Measurements from ENCODE around the gene KASH5. TPM values are rescaled to one million over a fixed set of nuclear protein-coding genes. Genes with fewer than 3 reads are reported as not detected.

KASH5 gene
- total and polyA plus RNA-seq, 2 of the 13 experiments (the other 11 are each of a cell fraction or from before 2014, with no cell fraction given), result not detected

- TF ChIP-seq MLXIP (CRISPR knock-in tag; IDR thresholded peaks at IDR 0.05; ENCODE audit: borderline replicate concordance), result no peak
- no peak for TF ChIP-seq ESRRA (CRISPR knock-in tag; IDR thresholded peaks at IDR 0.05; ENCODE audit: low read depth)
- TF ChIP-seq ZNF883 (CRISPR knock-in tag; IDR thresholded peaks at IDR 0.05; ENCODE audit: not compliant biosample characterization), result peak; percentile 69
- no peak for TF ChIP-seq NFRKB (IDR thresholded peaks at IDR 0.05)
- no peak for TF ChIP-seq HOXA7 (CRISPR knock-in tag; IDR thresholded peaks at IDR 0.05)
- no peak for TF ChIP-seq PCBP1 (IDR thresholded peaks at IDR 0.05; ENCODE audit: borderline replicate concordance, low read depth, low read length)
- TF ChIP-seq ELF1 (CRISPR knock-in tag; IDR thresholded peaks at IDR 0.05), result peak; percentile 86
- TF ChIP-seq, protein P1, sequence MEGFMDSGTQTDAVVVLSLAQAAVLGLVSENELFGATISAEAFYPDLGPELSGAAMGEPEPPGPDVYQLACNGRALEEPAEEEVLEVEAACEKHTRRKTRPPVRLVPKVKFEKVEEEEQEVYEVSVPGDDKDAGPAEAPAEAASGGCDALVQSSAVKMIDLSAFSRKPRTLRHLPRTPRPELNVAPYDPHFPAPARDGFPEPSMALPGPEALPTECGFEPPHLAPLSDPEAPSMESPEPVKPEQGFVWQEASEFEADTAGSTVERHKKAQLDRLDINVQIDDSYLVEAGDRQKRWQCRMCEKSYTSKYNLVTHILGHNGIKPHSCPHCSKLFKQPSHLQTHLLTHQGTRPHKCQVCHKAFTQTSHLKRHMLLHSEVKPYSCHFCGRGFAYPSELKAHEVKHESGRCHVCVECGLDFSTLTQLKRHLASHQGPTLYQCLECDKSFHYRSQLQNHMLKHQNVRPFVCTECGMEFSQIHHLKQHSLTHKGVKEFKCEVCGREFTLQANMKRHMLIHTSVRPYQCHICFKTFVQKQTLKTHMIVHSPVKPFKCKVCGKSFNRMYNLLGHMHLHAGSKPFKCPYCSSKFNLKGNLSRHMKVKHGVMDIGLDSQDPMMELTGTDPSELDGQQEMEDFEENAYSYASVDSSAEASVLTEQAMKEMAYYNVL (CRISPR knock-in tag; IDR thresholded peaks at IDR 0.05; ENCODE audit: borderline replicate concordance), result peak; percentile 73; the same call in 1 of the 2 replicates
- 0 out of 2 replicates have a peak, but pooled peaks have one; percentile 44 for TF ChIP-seq ZFYVE20 (CRISPR knock-in tag; IDR thresholded peaks at IDR 0.05; ENCODE audit: borderline replicate concordance, low read depth)
- no peak for TF ChIP-seq ZKSCAN5 (CRISPR knock-in tag; IDR thresholded peaks at IDR 0.05)
- peak; percentile 87 for TF ChIP-seq HNRNPLL (IDR thresholded peaks at IDR 0.05; ENCODE audit: low read depth, low read length, poor library complexity, severe bottlenecking)
- TF ChIP-seq, protein P2, sequence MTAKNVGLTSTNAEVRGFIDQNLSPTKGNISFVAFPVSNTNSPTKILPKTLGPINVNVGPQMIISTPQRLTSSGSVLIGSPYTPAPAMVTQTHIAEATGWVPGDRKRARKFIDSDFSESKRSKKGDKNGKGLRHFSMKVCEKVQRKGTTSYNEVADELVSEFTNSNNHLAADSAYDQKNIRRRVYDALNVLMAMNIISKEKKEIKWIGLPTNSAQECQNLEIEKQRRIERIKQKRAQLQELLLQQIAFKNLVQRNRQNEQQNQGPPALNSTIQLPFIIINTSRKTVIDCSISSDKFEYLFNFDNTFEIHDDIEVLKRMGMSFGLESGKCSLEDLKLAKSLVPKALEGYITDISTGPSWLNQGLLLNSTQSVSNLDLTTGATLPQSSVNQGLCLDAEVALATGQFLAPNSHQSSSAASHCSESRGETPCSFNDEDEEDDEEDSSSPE (CRISPR knock-in tag; IDR thresholded peaks at IDR 0.05), result peak; percentile 92
- TF ChIP-seq CHD4 (IDR thresholded peaks at IDR 0.05; ENCODE audit: borderline replicate concordance, low read length), result no peak
- TF ChIP-seq MBNL3 (CRISPR knock-in tag; conservative IDR thresholded peaks at IDR 0.05), result no peak
- 0 out of 2 replicates have a peak, but pooled peaks have one; percentile 16 for TF ChIP-seq SSRP1 (CRISPR knock-in tag; IDR thresholded peaks at IDR 0.05)
- TF ChIP-seq PATZ1 (CRISPR knock-in tag; IDR thresholded peaks at IDR 0.05), result no peak
- no peak for TF ChIP-seq BORCS8-MEF2B (CRISPR knock-in tag; IDR thresholded peaks at IDR 0.05)
- peak; percentile 51; the same call in 1 of the 2 replicates for TF ChIP-seq ZNF335 (CRISPR knock-in tag; IDR thresholded peaks at IDR 0.05)
- TF ChIP-seq STAG1 (CRISPR knock-in tag; IDR thresholded peaks at IDR 0.05), result no peak
- no peak for TF ChIP-seq ZNF326 (CRISPR knock-in tag; IDR thresholded peaks at IDR 0.05; ENCODE audit: borderline replicate concordance)
- TF ChIP-seq ZNF160 (CRISPR knock-in tag; IDR thresholded peaks at IDR 0.05), result no peak; the same call in 1 of the 2 replicates
- no peak; the same call in 1 of the 2 replicates for TF ChIP-seq ZNF790 (CRISPR knock-in tag; IDR thresholded peaks at IDR 0.05; ENCODE audit: borderline replicate concordance)
These were observed 65.1 kb downstream of the KASH5 start, which contains the start of gene ALDH16A1 (continued) for GRCh38 chr19:49453013-49453756.

Data from HepG2 (cell line).